HG02798 (cell line): Measurements from ENCODE around the gene LRRC73.
"Not testable (repeated sequence)": the region's sequence is repeated elsewhere in the genome, so short reads cannot be mapped to it uniquely, and the experiment has no call there.

Source experiments
- ATAC-seq: cut with Tn5 transposase; IDR thresholded peaks from one replicate; pipeline ENCODE4 v1.9.1; 2021; ENCODE audit warnings: mild to moderate bottlenecking; ENCODE audit not compliant: unreplicated experiment, poor library complexity

The LRRC73 gene, protein sequence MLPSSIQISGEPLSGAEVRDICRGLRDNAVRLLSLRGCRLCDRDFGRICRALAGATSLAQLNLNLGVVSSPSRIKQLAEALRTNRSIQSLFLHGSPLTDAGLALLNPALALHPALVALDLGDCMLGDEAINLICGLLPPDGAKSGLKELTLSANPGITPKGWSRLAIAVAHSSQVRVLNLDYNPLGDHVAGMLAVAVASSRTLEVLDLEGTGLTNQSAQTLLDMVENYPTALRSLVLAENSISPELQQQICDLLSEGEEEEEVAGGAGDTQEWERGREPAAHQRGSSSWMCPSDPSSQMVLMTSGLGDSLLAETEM

GRCh38 chr6:43509984-43510826, at the start of gene LRRC73:
LRRC73 (minus strand) TSS chr6:43510346; CDS start chr6:43509785, 561 bp downstream.
- ATAC-seq = peak; percentile 71

- ATAC-seq = no peak
Observed at GRCh38 chr6:43559328-43559727, 49.2 kb upstream of the LRRC73 start.

DNA sequence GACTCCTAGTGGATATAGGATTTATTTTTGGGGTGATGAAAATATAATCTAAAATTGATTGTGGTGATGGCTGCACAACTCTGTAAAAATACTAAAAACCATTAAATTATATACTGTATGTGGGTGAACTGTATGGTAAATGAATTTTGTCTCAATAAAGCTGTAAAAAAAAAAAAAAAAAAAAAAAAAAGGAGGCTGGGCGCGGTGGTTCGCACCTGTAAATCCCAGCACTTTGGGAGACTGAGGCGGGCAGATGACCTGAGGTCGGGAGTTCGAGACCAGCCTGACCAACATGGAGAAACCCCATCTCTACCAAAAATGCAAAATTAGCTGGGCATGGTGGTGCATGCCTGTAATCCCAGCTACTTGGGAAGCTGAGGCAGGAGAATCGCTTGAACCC, 47.5 kb upstream of the LRRC73 start:
- ATAC-seq = not testable (repeated sequence)

DNA sequence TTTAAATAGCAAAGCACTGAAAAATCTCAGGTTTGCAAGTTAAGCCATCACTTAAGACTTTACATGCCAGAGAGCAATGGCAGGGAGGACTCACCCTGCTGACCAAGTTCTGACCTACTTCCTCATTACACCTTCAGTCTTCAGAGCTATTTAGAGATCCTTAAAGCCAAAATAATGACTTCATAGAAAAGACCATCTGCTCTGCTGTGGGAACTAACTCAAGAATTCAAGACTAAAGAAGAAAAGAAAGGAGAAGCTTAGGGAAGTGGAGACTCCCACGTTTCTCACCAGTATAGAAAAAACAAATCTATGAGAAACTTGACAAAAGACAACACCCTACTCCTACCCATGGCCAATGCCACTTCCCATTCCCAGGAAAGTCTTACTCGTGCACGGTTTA, 37.1 kb upstream of the LRRC73 start:
- no peak for ATAC-seq

GRCh38 chr6:43544461-43544860, 34.3 kb upstream of the LRRC73 start:
- peak; percentile 33 for ATAC-seq

DNA sequence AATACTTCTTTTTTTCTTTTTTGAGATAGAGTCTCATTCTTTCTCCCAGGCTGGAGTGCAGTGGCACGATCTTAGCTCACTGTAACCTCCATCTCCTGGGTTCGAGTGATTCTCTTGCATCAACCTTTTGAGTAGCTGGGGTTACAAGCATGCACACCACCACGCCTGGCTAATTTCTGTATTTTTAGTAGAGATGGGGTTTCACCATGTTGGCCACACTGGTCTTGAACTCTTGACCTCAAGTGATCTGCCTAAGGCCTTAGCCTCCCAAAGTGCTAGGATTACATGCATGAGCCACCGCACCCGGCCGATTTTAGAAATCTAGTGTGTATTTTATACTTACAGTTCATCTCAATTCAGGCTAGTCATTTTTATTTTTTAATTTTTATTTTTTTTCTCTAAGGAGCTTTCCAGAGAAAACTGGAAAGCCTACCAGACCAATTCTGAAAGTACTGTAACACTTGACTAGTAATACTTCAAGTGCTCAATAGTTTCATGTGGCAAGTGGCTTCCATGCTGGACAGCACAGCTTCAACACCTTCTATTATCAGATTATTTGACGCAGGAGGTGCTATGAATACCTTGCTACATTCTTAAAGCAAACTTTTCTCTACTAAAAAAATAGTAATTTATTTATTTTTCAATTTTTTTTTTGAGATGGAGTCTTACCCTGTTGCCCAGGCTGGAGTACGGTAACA, 31.8 kb upstream of the LRRC73 start:
- peak; percentile 66 for ATAC-seq

GRCh38 chr6:43540507-43540906, 30.4 kb upstream of the LRRC73 start:
- no peak for ATAC-seq

- not testable (repeated sequence) for ATAC-seq
Observed at GRCh38 chr6:43539409-43539808, 29.3 kb upstream of the LRRC73 start.

DNA sequence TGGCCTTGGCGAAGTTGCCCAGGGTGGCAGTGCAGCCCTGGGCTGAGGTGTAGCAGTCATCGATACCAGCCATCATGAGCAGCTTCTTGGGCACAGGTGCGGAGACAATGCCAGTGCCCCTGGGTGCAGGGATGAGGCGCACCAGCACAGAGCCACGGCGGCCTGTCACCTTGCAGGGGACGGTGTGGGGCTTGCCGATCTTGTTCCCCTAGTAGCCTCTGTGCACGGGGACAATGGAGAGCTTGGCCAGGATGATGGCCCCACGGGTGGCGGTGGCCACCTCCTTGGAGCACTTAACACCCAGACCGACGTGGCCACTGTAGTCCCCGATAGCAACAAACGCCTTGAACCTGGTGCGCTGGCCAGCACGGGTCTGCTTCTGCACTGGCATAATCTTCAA, 28.8 kb upstream of the LRRC73 start:
- ATAC-seq = not testable (repeated sequence)

DNA sequence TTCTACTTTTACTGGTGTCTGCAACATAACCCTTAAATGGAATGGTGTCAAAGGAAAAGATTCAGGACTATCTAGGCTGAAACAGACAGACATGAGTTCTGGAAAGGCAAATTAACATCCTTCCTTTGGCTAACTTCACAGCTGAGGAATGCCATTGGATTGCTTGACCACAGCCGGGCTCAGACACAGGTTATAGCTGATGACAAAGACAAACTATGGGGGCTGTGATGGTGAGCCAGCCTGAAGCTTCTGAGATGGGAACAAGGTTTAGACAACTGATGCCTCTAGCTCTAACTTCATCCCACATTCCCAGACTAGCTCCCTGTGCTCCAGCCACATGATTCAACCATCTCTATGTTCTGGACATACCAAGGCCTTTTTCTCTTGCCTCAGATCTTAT, 22.1 kb upstream of the LRRC73 start:
- no peak for ATAC-seq

DNA sequence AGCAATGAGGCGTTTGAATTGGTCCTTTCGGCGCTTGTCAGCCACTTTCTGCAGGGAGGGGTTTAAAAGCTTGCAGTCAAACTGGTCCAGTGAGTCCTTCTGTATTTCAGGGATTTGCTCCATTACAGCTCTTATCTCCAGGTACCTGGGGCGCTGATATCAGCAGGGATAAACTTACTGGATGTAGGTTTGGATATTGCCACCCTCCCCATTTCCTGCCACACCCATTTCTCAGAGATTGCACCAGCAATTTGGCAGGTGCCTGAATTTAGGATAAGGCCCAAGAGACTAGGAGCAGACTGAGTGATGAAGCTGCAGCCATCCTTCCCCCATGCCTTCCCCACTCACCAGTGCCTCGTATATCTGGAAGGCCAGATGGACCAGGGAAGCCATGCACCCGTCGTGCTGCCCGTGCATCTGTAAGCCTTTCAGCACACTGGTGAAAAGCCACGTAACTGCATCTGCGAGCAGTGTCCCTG, 14.4 kb upstream of the LRRC73 start:
- ATAC-seq = no peak

GRCh38 chr6:43523284-43523683, 13.1 kb upstream of the LRRC73 start:
- ATAC-seq = no peak

- ATAC-seq = no peak
Observed at GRCh38 chr6:43522547-43523261, 12.6 kb upstream of the LRRC73 start.

DNA sequence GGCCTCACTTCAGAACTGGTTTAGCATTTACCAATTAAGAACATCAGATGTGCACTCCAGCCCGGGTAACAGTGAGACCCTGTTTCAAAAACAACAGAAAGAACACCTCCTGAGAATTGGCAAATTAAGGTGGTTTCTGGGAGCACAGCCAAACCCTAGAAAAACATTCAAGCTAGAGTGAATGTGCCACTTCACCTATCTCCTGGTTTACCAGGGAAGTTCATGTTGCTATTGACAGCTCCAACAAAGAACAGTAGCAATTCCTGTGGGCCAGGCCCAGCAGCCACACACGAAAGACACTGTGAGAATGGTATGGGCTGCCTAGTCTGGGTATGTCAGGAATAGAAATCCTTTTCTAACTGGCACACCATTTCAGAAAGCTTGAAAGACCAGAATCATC, 11.7 kb upstream of the LRRC73 start:
- no peak for ATAC-seq

DNA sequence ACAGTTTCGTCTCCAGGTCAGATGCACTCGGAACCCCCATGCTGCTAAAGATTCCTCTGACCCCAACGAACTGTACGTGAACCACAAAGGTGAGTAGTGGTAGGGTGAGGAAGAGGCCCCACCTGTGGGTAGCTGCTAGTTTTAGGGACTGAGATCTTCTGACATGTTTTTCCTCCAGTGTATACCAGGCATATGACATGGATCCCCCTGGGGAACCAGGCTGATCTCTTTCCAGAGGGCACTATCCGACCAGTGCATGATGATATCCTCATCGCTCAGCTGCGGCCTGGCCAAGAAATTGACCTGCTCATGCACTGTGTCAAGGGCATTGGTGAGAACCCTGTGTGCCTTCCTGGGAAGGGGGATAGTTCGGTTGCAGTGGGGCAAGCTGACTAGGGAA, 10.0 kb upstream of the LRRC73 start:
- no peak for ATAC-seq

DNA sequence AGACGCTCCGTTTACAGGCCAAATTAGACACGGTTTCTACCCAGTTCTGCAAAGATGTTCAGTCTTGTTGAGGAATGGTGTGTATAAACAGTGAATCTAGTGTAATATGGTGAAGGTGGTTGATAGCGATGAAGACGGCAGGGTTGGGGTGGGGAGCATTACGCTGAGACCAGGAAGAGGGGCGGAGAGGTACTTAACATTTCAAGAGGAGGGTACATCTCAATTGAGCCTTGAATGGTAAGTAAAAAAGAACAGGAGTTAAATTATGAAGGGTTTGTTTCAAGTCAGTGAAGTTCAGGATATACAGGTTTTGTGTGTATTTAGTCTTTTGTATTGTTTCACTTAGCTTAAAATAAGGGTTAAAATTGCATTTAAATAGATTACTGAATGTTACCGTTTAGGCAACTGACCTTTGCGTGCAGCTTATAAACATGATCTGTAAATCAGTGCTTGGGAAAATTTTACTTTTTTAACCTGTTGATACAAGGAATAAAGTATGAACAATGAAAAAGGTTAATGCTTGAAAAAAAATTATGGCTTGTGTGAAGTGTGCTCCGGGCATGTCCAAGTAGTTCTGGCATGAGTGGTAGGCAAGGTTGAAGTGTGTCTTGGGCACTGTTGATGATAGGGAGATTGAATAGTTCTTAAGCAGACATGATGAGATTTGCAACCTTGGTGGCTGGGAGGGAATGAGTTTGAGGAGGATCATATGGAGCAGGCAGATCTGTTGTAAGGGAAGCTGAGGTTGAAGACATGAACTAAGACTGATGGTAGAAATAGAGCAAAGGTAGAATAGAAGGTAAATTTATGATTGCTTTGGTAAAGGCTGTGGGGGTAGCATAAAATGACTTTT, 7.6 kb upstream of the LRRC73 start:
- ATAC-seq = no peak

- peak; percentile 91 for ATAC-seq
Observed at GRCh38 chr6:43516697-43517504, 6.8 kb upstream of the LRRC73 start, which contains the start of the genes POLR1C and YIPF3. POLR1C (plus strand) TSS chr6:43517089; CDS start chr6:43517110, 21 bp downstream. YIPF3 (minus strand) TSS chr6:43516926; CDS start chr6:43516807, 119 bp downstream.

- no peak for ATAC-seq
Observed at GRCh38 chr6:43516367-43516696, 6.2 kb upstream of the LRRC73 start.
